NCI-H446 (cell line): ENCODE results near the gene RHOF.
A peak's percentile ranks its signal among the peaks of the same experiment; 100 is the strongest.
"Not testable (repeated sequence)": the region's sequence is repeated elsewhere in the genome, so short reads cannot be mapped to it uniquely, and the experiment has no call there.

Experiments
- DNase-seq, 2 experiments: peaks; one replicate each; lab custom pipeline; 2025; lab: John Stamatoyannopoulos, UW

Gene RHOF

GRCh38 chr12:121775501-121775900, 18.0 kb downstream of the RHOF start:
- no peak for DNase-seq

- no peak for DNase-seq
These were observed 18.5 kb downstream of the RHOF start for GRCh38 chr12:121774968-121775474.

- DNase-seq: peak in 1 of 2 experiments; percentile 68
These were observed 20.3 kb downstream of the RHOF start for GRCh38 chr12:121773011-121773777.

- DNase-seq: no peak
These were observed 22.5 kb downstream of the RHOF start for GRCh38 chr12:121770813-121771625.

GRCh38 chr12:121770388-121770787, 23.1 kb downstream of the RHOF start:
- no peak for DNase-seq

- no peak for DNase-seq
These were observed 23.6 kb downstream of the RHOF start for GRCh38 chr12:121769831-121770301.

GRCh38 chr12:121769297-121769830, 24.1 kb downstream of the RHOF start:
- no peak for DNase-seq

GRCh38 chr12:121767525-121768016, 25.9 kb downstream of the RHOF start:
- DNase-seq: peak; percentile 92 to 96

GRCh38 chr12:121766290-121767039, 27.0 kb downstream of the RHOF start:
- no peak for DNase-seq

- peak in 1 of 2 experiments; percentile 64 for DNase-seq
These were observed 27.9 kb downstream of the RHOF start for GRCh38 chr12:121765573-121765972.

- DNase-seq: no peak
These were observed 28.7 kb downstream of the RHOF start for GRCh38 chr12:121764808-121765207.

- DNase-seq: no peak
These were observed 31.2 kb downstream of the RHOF start for GRCh38 chr12:121762269-121762668.

GRCh38 chr12:121758536-121758935, 35.0 kb downstream of the RHOF start:
- DNase-seq: not testable (repeated sequence)

- no peak for DNase-seq
These were observed 37.9 kb downstream of the RHOF start for GRCh38 chr12:121755591-121755990.

GRCh38 chr12:121754836-121755235, 38.7 kb downstream of the RHOF start:
- no peak for DNase-seq

- no peak for DNase-seq
These were observed 39.6 kb downstream of the RHOF start for GRCh38 chr12:121753844-121754264.

GRCh38 chr12:121751749-121752351, 41.6 kb downstream of the RHOF start:
- DNase-seq: no peak

- DNase-seq: no peak
These were observed 42.5 kb downstream of the RHOF start for GRCh38 chr12:121751034-121751433.

- DNase-seq: no peak
These were observed 43.0 kb downstream of the RHOF start for GRCh38 chr12:121750507-121750955.

GRCh38 chr12:121749267-121749666, 44.2 kb downstream of the RHOF start:
- DNase-seq: no peak
